K562 treated with DMSO at 1 percent for 48 hours (cell line): ENCODE measurements around the gene CCDC178. TPM values are rescaled to one million over a fixed set of nuclear protein-coding genes. Genes with fewer than 3 reads are reported as not detected.

Experiments used
- total RNA-seq: library from RNA; unstranded; fragments of 300-600 nt; gene quantifications from 2 replicates; pipeline ENCODE4 v1.2.3, GENCODE V29; 2022; ENCODE audit warnings: low replicate concordance; ENCODE audit errors: extremely low read depth

Gene CCDC178, protein sequence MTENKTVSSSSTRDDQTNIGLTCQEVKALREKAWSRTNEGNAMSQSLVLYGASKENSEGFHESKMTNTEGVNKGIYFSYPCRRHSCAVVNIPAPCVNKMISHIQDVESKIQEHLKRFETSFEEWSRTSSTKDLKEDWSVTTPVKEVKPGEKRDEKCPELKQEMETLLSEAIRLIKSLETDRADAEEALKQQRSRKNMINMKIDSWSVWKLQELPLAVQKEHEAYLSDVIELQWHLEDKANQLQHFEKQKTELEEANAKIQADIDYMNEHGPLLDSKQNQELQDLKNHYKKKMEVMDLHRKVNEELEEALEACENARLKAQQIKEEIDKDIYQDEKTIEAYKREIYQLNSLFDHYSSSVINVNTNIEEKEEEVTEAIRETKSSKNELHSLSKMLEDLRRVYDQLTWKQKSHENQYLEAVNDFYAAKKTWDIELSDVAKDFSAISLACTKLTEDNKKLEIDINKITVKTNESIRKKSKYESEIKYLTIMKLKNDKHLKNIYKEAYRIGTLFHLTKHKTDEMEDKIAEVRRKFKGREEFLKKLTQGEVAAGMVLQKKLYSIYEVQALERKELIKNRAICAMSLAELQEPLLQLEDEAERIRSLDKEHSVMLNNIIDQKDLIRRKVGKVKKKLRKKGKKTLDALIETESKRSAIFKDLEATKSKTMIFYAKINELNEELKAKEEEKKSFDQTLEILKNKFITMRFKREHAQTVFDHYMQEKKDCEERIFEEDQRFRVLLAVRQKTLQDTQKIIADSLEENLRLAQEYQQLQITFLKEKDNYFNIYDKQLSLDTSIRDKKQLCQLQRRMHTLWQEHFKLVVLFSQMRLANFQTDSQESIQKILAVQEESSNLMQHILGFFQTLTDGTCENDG
- total RNA-seq = not detected in 2 replicates

DNA sequence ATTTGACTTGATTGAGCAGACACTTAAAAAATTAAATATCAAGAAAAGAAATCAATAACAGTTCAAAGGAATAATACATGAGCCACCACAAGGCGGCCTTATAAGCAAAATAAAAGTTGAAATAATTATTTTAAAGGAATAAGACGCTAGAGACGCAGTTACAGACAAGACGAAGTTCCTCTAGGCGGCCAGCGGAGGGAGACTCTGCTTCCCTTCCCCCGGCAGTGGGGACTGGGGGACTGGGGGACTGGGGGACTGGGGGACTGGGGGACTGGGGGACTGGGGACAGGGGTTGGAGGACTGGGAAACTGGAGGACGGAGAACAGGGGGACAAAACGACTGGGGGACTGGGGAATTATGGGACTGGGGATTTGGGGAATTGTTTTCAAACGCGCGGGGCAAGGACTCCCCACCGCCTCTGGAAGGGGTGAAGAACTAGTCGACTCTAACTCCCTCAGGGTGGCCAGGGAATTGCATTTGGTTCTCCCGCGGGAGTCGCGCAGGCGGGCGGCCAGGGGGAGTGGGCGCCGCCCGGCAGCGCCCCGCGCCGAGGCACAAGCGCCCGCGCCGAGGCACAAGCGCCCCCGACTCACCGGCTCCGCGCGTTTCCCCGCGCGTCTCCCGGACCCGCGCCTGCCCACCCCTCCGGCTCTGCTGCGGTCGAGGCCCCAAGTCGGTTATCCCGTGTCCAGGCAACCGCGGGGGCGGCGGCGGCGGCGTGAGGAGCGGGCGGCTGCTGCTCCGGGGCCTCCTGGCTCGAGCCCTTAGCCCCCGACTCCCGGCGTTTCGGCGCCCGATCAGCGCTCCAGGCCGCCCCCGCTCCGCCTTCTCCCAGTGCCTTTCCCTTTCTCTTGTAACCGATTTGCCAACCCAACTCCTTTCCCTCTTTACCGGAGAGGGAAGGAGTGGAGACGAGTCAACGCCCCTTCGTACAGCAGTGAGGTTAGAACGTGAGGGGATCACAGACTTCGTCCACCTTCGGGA, at the start of gene CCDC178:
Gene CCDC178 (minus strand): TSS at position 662 of the 984 bp plus-strand sequence. CDS start 28,633 bp downstream, outside the sequence.

Other genes starting within 250 kb of the CCDC178 start
- not detected in 2 replicates for gene ASXL3, start 137.5 kb upstream of the CCDC178 start, total RNA-seq